ENCODE measurements around the gene AKAP13.
"Not testable (repeated sequence)": the region's sequence is repeated elsewhere in the genome, so short reads cannot be mapped to it uniquely, and the experiment has no call there.

Gene AKAP13

GRCh38 chr15:85518979-85519761 is 138.8 kb downstream of the AKAP13 start:
- Mint-ChIP-seq H3K4me1 (peaks cover 58% of the 10 kb centered on the region), H3K27ac (ENCODE audit: low read depth) (no peak overlapping the region), H3K9me3 (no peaks in the 10 kb centered on the region), H3K36me3 (ENCODE audit: insufficient read depth) (peaks cover 4% of the 10 kb centered on the region), H3K4me3 (no peak overlapping the region), H3K27me3 (no peaks in the 10 kb centered on the region)
- DNase-seq (ENCODE audit: low spot score in 2 of 2) (no peak), ATAC-seq (replicated peaks; ENCODE audit: extremely low read depth, poor library complexity, severe bottlenecking) (no peak)

- H3K27me3 Mint-ChIP-seq: no peaks in the 10 kb centered on the region
- ATAC-seq (replicated peaks; ENCODE audit: extremely low read depth, poor library complexity, severe bottlenecking): no peak
- H3K9me3 Mint-ChIP-seq: no peaks in the 10 kb centered on the region
- H3K27ac Mint-ChIP-seq (ENCODE audit: low read depth): peak overlapping the region; percentile 11
- H3K4me3 Mint-ChIP-seq: no peak overlapping the region
- peaks cover 6% of the 10 kb centered on the region for H3K36me3 Mint-ChIP-seq (ENCODE audit: insufficient read depth)
- no peak for DNase-seq (ENCODE audit: low spot score in 2 of 2)
- peaks cover 54% of the 10 kb centered on the region for H3K4me1 Mint-ChIP-seq
These were observed 140.2 kb downstream of the AKAP13 start for GRCh38 chr15:85520650-85521049.

GRCh38 chr15:85523530-85523929 is 143.1 kb downstream of the AKAP13 start:
- Mint-ChIP-seq H3K4me1 (peaks cover 28% of the 10 kb centered on the region), H3K9me3 (no peaks in the 10 kb centered on the region), H3K36me3 (ENCODE audit: insufficient read depth) (peaks cover 4% of the 10 kb centered on the region), H3K27ac (ENCODE audit: low read depth) (no peak overlapping the region), H3K4me3 (no peak overlapping the region), H3K27me3 (no peaks in the 10 kb centered on the region)
- ATAC-seq (replicated peaks; ENCODE audit: extremely low read depth, poor library complexity, severe bottlenecking) (no peak), DNase-seq (ENCODE audit: low spot score in 2 of 2) (no peak)

GRCh38 chr15:85525755-85526154 is 145.4 kb downstream of the AKAP13 start:
- Mint-ChIP-seq H3K27me3 (no peaks in the 10 kb centered on the region), H3K4me1 (peaks cover 24% of the 10 kb centered on the region), H3K9me3 (no peaks in the 10 kb centered on the region), H3K27ac (ENCODE audit: low read depth) (peak overlapping the region; percentile 41), H3K4me3 (no peak overlapping the region), H3K36me3 (ENCODE audit: insufficient read depth) (peaks cover 8% of the 10 kb centered on the region)
- no peak for DNase-seq (ENCODE audit: low spot score in 2 of 2)
- no peak for ATAC-seq (replicated peaks; ENCODE audit: extremely low read depth, poor library complexity, severe bottlenecking)

GRCh38 chr15:85527895-85528294 is 147.5 kb downstream of the AKAP13 start:
- Mint-ChIP-seq H3K4me3 (no peak overlapping the region), H3K36me3 (ENCODE audit: insufficient read depth) (peaks cover 6% of the 10 kb centered on the region), H3K27ac (ENCODE audit: low read depth) (no peak overlapping the region), H3K27me3 (no peaks in the 10 kb centered on the region), H3K4me1 (peaks cover 27% of the 10 kb centered on the region), H3K9me3 (no peaks in the 10 kb centered on the region)
- DNase-seq (ENCODE audit: low spot score in 2 of 2) (no peak), ATAC-seq (replicated peaks; ENCODE audit: extremely low read depth, poor library complexity, severe bottlenecking) (no peak)

GRCh38 chr15:85530079-85530478 is 149.7 kb downstream of the AKAP13 start:
- no peak for ATAC-seq (replicated peaks; ENCODE audit: extremely low read depth, poor library complexity, severe bottlenecking)
- no peak overlapping the region for H3K27ac Mint-ChIP-seq (ENCODE audit: low read depth)
- H3K9me3 Mint-ChIP-seq: no peaks in the 10 kb centered on the region
- H3K36me3 Mint-ChIP-seq (ENCODE audit: insufficient read depth): peaks cover 7% of the 10 kb centered on the region
- no peaks in the 10 kb centered on the region for H3K27me3 Mint-ChIP-seq
- no peak overlapping the region for H3K4me3 Mint-ChIP-seq
- DNase-seq (ENCODE audit: low spot score in 2 of 2): no peak
- peaks cover 28% of the 10 kb centered on the region for H3K4me1 Mint-ChIP-seq

GRCh38 chr15:85531083-85531482 is 150.7 kb downstream of the AKAP13 start:
- Mint-ChIP-seq H3K9me3 (no peaks in the 10 kb centered on the region), H3K4me1 (peaks cover 30% of the 10 kb centered on the region), H3K36me3 (ENCODE audit: insufficient read depth) (peaks cover 9% of the 10 kb centered on the region), H3K4me3 (no peak overlapping the region), H3K27me3 (no peaks in the 10 kb centered on the region), H3K27ac (ENCODE audit: low read depth) (no peak overlapping the region)
- no peak for DNase-seq (ENCODE audit: low spot score in 2 of 2)
- no peak for ATAC-seq (replicated peaks; ENCODE audit: extremely low read depth, poor library complexity, severe bottlenecking)

- peak overlapping the region; percentile 90 for H3K27ac Mint-ChIP-seq (ENCODE audit: low read depth)
These were observed 152.3 kb downstream of the AKAP13 start for GRCh38 chr15:85532689-85533088.

GRCh38 chr15:85534031-85534430 is 153.6 kb downstream of the AKAP13 start:
- H3K27me3 Mint-ChIP-seq: no peaks in the 10 kb centered on the region
- no peak overlapping the region for H3K4me3 Mint-ChIP-seq
- peak; percentile 94 for ATAC-seq (replicated peaks; ENCODE audit: extremely low read depth, poor library complexity, severe bottlenecking)
- H3K27ac Mint-ChIP-seq (ENCODE audit: low read depth): peak overlapping the region; percentile 7
- peaks cover 11% of the 10 kb centered on the region for H3K36me3 Mint-ChIP-seq (ENCODE audit: insufficient read depth)
- no peaks in the 10 kb centered on the region for H3K9me3 Mint-ChIP-seq
- peaks cover 38% of the 10 kb centered on the region for H3K4me1 Mint-ChIP-seq
- no peak for DNase-seq (ENCODE audit: low spot score in 2 of 2)

More at GRCh38 chr15:85532689-85533088, 152.3 kb downstream of the AKAP13 start:
- H3K27me3 Mint-ChIP-seq: no peaks in the 10 kb centered on the region
- H3K36me3 Mint-ChIP-seq (ENCODE audit: insufficient read depth): peaks cover 9% of the 10 kb centered on the region
- no peak for DNase-seq (ENCODE audit: low spot score in 2 of 2)
- peaks cover 38% of the 10 kb centered on the region for H3K4me1 Mint-ChIP-seq
- H3K9me3 Mint-ChIP-seq: no peaks in the 10 kb centered on the region
- no peak overlapping the region for H3K4me3 Mint-ChIP-seq
- no peak for ATAC-seq (replicated peaks; ENCODE audit: extremely low read depth, poor library complexity, severe bottlenecking)

- H3K9me3 Mint-ChIP-seq; H3K4me3 Mint-ChIP-seq; ATAC-seq (replicated peaks; ENCODE audit: extremely low read depth, poor library complexity, severe bottlenecking); H3K36me3 Mint-ChIP-seq (ENCODE audit: insufficient read depth); H3K27me3 Mint-ChIP-seq; H3K27ac Mint-ChIP-seq (ENCODE audit: low read depth); DNase-seq (ENCODE audit: low spot score in 2 of 2): not testable (repeated sequence)
- peaks cover 54% of the 10 kb centered on the region for H3K4me1 Mint-ChIP-seq
These were observed 155.3 kb downstream of the AKAP13 start for GRCh38 chr15:85535533-85536330.

- no peak overlapping the region for H3K4me3 Mint-ChIP-seq
- H3K27ac Mint-ChIP-seq (ENCODE audit: low read depth): no peak overlapping the region
- peaks cover 6% of the 10 kb centered on the region for H3K36me3 Mint-ChIP-seq (ENCODE audit: insufficient read depth)
- no peak for DNase-seq (ENCODE audit: low spot score in 2 of 2)
- H3K4me1 Mint-ChIP-seq: peaks cover 54% of the 10 kb centered on the region
- no peak for ATAC-seq (replicated peaks; ENCODE audit: extremely low read depth, poor library complexity, severe bottlenecking)
- no peaks in the 10 kb centered on the region for H3K27me3 Mint-ChIP-seq
- no peaks in the 10 kb centered on the region for H3K9me3 Mint-ChIP-seq
These were observed 155.9 kb downstream of the AKAP13 start for GRCh38 chr15:85536341-85536740.

GRCh38 chr15:85539491-85539890 is 159.1 kb downstream of the AKAP13 start:
- no peak overlapping the region for H3K4me3 Mint-ChIP-seq
- DNase-seq (ENCODE audit: low spot score in 2 of 2) (no peak), ATAC-seq (replicated peaks; ENCODE audit: extremely low read depth, poor library complexity, severe bottlenecking) (no peak)
- no peak overlapping the region for H3K27ac Mint-ChIP-seq (ENCODE audit: low read depth)
- H3K27me3 Mint-ChIP-seq: no peaks in the 10 kb centered on the region
- H3K9me3 Mint-ChIP-seq: no peaks in the 10 kb centered on the region
- H3K4me1 Mint-ChIP-seq: peaks cover 59% of the 10 kb centered on the region
- H3K36me3 Mint-ChIP-seq (ENCODE audit: insufficient read depth): peaks cover 6% of the 10 kb centered on the region
